NCI-H1694 treated with DMSO at 0.1 percent for 48 hours (cell line): Measurements from ENCODE around the gene AHNAK.

Source experiments
- DNase-seq: peaks from one replicate; lab custom pipeline; 2025; lab: John Stamatoyannopoulos, UW

Gene AHNAK

DNA sequence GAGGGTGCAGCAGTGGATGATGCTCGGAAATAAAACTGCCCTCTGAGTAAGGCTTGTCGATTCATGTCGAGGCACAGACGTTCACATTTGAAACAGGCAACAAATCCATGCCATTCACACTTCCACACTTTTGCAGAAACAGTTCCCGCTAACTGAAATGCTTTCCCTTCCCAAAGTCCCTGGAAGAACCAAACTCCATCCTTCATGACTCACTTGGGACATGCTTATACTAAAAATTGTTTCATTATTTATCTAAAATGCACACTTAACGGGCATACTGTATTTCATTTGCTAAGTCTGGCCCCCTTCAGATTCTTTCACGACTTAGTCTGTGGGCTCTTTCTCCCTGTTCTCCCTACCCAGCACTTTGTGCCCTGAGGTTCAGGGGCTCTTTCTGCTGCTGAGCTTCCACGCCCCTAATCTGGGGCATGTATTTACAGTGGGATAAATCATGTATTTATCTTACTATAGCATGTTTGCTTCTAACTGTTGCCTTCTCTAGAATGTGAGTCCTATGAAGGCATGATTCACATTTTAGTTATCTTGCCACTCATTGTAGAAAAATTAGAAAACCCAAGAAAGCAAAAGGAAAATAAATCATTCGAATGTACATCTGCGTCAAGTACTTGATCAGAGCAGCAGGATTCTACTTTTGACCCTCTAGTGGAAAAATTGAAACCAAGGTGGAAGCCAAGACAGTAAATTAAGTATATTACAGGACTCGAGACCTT is 115.3 kb downstream of the AHNAK start:
- DNase-seq: no peak

GRCh38 chr11:62430425-62430824 is 116.2 kb downstream of the AHNAK start:
- no peak for DNase-seq

GRCh38 chr11:62428871-62429560 is 117.6 kb downstream of the AHNAK start:
- no peak for DNase-seq

DNA sequence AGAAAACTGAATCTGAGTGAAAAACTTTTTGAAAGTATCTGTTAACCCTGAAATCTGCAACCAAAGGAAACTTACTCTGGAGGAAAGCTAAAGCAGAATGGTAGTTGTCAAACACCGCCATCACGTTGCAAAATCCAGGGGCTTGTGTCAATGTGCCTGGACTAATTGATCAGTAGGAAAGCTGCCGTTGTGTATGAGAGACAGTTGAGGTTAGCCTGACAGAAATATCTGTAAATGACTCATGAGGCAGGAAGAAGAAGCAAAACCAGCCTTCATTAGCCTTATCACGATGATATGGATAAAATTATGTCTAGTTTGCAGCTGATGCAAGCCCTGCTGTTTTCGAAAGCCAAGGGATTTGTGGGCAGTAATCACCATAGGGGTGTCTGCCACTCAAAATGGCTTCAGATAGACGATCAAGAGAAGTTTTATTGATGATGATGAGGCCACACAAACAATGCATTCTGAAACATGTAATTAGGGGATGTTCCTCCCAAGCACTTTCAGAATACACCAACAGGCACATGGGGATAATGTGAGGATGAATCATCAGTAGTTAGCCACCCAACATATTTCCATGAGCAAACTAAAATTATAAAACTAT is 118.9 kb downstream of the AHNAK start:
- no peak for DNase-seq

- no peak for DNase-seq
Observed at GRCh38 chr11:62423012-62423411, 123.6 kb downstream of the AHNAK start.

GRCh38 chr11:62421996-62422395 is 124.6 kb downstream of the AHNAK start:
- no peak for DNase-seq

GRCh38 chr11:62420882-62421281 is 125.7 kb downstream of the AHNAK start:
- DNase-seq: no peak

DNA sequence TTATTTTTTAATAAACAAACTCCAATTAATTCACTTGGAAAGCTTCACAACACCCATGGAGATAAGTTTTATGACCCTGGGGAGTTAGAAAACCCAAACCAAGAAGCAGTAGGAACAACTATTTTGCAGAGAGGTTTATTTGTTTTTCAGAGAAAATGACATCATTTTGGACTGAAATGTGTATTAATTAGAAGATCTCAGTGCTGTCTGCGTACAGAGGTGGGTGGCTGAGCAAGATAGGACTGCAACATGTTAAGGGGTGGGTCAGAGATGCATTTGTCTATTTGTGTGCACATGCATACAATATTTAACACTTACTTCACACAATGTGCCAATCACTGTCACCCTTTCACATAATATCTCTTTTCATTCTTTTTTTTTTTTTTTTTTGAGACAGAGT is 126.7 kb downstream of the AHNAK start:
- DNase-seq: no peak

- no peak for DNase-seq
Observed at GRCh38 chr11:62419314-62419929, 127.2 kb downstream of the AHNAK start.

DNA sequence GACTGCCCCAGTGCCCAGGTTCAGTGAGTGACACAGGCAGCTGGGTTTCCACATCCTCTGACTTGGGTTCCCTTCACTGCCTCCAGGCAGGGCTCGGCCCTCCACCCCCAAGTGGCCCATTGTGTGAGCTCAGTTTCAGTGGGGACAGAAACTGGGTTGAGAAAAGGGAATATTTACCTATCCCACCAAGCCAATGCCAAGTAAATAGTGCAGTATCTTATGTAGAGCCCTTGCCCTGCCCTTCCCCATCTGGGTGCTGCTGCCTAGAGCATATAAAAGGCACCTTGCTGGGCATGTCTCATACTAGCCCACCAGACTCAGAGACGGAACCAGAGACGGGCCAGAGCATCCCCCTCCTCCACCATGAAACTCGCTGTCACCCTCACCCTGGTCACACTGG is 127.9 kb downstream of the AHNAK start, which contains the start of gene SCGB1A1:
Gene SCGB1A1 (plus strand): TSS at position 301 of the 400 bp plus-strand sequence. CDS start 63 bp downstream, at position 364.
- DNase-seq: no peak

DNA sequence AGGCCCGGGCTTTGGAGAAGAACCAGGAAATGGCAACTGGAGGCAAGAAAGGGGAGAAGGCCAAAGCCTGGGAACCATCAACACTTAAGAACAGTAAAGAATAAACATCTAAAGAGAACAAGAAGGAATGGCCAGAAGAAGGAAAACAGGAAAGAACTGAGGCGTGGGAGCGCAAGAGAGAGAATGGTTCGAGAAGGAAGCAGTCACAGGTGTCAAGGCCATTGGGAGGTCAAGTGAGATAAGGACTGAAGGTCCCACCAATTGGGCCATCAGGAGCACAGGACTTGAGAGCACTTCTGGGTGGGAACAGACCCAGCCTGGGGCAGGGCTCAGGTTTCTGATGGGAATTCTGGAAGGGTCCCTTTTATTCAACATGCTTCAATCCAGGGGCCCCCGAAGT is 128.5 kb downstream of the AHNAK start:
- no peak for DNase-seq

DNA sequence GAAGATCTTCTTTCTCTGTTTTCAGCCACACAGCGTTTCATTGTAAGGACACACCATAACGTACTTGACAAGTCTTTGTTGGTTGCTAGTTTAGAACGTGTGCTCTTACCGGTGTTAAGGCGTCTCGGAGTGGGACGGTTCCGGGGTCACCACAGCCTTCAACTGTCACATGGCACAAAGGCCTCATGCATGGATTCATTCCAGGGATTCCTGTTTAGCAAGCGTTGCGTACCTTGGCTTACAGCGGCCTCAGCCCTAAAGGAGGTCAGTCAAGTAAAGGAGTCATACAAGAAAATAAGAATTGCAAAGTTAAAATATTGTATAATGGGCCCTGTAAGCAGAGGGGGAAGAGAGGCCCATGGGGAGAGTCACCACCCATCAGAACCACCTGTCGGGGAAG is 130.0 kb downstream of the AHNAK start:
- DNase-seq: no peak

DNA sequence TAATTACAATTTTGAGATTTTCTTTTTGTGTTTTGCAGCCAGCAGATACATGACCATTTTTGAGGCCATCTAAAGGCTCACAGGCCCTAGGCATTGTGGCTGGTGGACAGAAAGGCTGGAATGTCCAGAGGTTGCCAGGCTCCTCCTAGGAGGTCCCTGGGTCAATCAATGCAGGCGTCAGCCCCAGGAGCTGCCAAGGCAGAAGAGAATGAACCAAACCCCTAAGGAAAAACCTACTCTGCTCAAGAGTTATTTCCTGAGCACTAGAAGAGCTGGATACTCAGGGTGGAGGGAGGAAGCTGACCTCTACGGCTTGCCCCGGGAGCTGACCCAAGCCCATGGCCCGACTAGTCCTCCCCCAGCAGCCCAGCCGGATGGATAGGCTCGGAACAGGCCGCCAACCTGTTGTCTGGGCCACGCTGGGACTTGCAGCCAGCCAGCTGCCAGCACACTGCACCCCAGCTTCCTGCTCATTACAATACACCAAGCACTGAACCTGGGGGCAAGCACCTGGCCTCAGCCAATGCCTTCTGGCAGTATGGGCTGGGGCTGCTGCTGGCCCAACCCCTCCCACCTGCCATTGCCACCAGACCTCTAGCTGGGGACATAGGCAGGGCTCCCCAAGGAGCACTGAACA is 133.4 kb downstream of the AHNAK start:
- DNase-seq: no peak

GRCh38 chr11:62411524-62411923 is 135.1 kb downstream of the AHNAK start:
- DNase-seq: no peak

DNA sequence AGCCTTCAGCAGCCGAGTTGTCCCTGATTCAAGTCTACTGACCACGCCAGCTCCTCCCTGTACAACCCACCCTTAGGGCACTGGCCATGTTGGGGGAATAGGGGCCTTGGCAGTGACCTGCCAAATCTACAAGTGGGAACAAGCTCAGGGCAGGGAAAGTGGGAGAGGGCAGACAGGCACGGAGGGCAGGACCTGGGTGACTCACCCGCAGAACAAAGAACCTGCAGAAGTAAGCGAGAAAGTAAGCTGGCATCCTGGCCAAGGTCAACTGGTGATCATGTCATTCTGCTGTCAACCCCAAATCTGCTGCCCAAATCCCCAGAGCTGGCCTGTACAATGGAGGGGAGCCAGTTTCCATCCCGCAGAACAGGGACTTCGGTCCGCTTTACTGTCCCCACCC is 135.6 kb downstream of the AHNAK start:
- DNase-seq: no peak

DNA sequence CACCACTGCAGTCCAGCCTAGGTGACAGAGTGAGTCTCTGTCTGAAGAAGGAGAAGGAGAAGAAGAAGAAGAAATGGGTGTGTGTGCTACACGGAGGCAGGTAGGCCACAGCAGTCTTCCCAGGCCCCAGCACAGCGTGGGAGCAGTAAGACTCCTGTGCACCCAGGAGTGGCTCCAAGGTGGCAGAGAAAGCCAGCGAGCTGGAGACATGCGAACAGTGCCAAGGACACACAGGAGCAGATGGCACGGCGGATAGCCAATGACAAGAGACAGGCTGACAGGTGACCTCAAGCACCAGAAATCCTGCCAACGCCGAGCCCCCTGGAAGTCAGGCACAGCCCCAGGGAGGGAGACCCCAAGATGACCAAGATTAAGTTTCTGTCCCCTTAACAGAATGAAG is 136.8 kb downstream of the AHNAK start:
- no peak for DNase-seq

- no peak for DNase-seq
Observed at GRCh38 chr11:62406034-62406433, 140.6 kb downstream of the AHNAK start.

GRCh38 chr11:62404901-62405300 is 141.7 kb downstream of the AHNAK start:
- DNase-seq: no peak

- no peak for DNase-seq
Observed at GRCh38 chr11:62404435-62404834, 142.2 kb downstream of the AHNAK start.

GRCh38 chr11:62402960-62403730 is 143.5 kb downstream of the AHNAK start:
- no peak for DNase-seq

- no peak for DNase-seq
Observed at GRCh38 chr11:62402226-62402959, 144.2 kb downstream of the AHNAK start.
